Activated naive CD4-positive, alpha-beta T cell treated with anti-CD3 and anti-CD28 coated beads, Interleukin-2, amount 50 U/mL, for 16 hours (primary cell): ENCODE measurements around the gene P2RY11.
A peak's percentile ranks its signal among the peaks of the same experiment; 100 is the strongest.

Source experiments
- DNase-seq: peaks from one replicate; pipeline ENCODE4 v3.0.0-alpha.2; 2020

The P2RY11 gene

GRCh38 chr19:10111405-10111811 lies at the start of gene P2RY11:
Gene P2RY11, plus strand, starts transcription at chr19:10111693. Its CDS starts 29 bp downstream, at chr19:10111722.
- DNase-seq: no peak

- DNase-seq: no peak
Measured at GRCh38 chr19:10061717-10062310, 49.7 kb upstream of the P2RY11 start.

GRCh38 chr19:10068205-10068604 lies 43.3 kb upstream of the P2RY11 start:
- DNase-seq: no peak

GRCh38 chr19:10069046-10069445 lies 42.4 kb upstream of the P2RY11 start:
- no peak for DNase-seq

GRCh38 chr19:10070730-10071446 lies 40.6 kb upstream of the P2RY11 start:
- DNase-seq: no peak

GRCh38 chr19:10074153-10074552 lies 37.3 kb upstream of the P2RY11 start:
- DNase-seq: peak; percentile 49

GRCh38 chr19:10076535-10076934 lies 35.0 kb upstream of the P2RY11 start:
- no peak for DNase-seq

GRCh38 chr19:10078329-10078728 lies 33.2 kb upstream of the P2RY11 start:
- DNase-seq: no peak

- DNase-seq: no peak
Measured at GRCh38 chr19:10079031-10079453, 32.5 kb upstream of the P2RY11 start.

GRCh38 chr19:10083911-10084310 lies 27.6 kb upstream of the P2RY11 start:
- DNase-seq: no peak

GRCh38 chr19:10084803-10085202 lies 26.7 kb upstream of the P2RY11 start:
- no peak for DNase-seq

- peak; percentile 81 for DNase-seq
Measured at GRCh38 chr19:10085641-10086590, 25.6 kb upstream of the P2RY11 start, which contains the start of gene SHFL. Gene SHFL, plus strand, starts transcription at chr19:10086317. Its CDS starts 111 bp downstream, at chr19:10086428.

GRCh38 chr19:10086591-10087192 lies 24.8 kb upstream of the P2RY11 start:
- peak; percentile 48 for DNase-seq

- no peak for DNase-seq
Measured at GRCh38 chr19:10087296-10088061, 24.0 kb upstream of the P2RY11 start.

GRCh38 chr19:10088949-10089554 lies 22.4 kb upstream of the P2RY11 start:
- no peak for DNase-seq

GRCh38 chr19:10089801-10090375 lies 21.6 kb upstream of the P2RY11 start:
- DNase-seq: no peak

GRCh38 chr19:10091370-10091687 lies 20.2 kb upstream of the P2RY11 start:
- no peak for DNase-seq

- no peak for DNase-seq
Measured at GRCh38 chr19:10091895-10092641, 19.4 kb upstream of the P2RY11 start.

GRCh38 chr19:10092648-10093294 lies 18.7 kb upstream of the P2RY11 start:
- no peak for DNase-seq
